Endothelial cell of umbilical vein (primary cell): ENCODE data around the gene LYPD4. TPM values are rescaled to one million over a fixed set of nuclear protein-coding genes. Genes with fewer than 3 reads are reported as not detected.

Experiments
- BruUV-seq: library from RNA; stranded (reverse); fragments of 400-500 nt; replicated peaks from 2 replicates; lab custom pipeline; 2021; lab: Mats Ljungman, UMichigan
- CTCF ChIA-PET: fragments of 300-600, 350-600 bp; sonication (Branson Sonifier 250); formaldehyde crosslinking; loops from one replicate; lab custom pipeline; 2021; ENCODE audit warnings: antibody characterized with exemption, inconsistent platforms; lab: Charles Lee
- POLR2A ChIA-PET: fragments of 300-600, 350-600 bp; sonication (Branson Sonifier 250); formaldehyde crosslinking; loops from one replicate; lab custom pipeline; 2021; ENCODE audit warnings: antibody characterized with exemption, inconsistent platforms; lab: Charles Lee
- DNase-seq: peaks from one replicate; pipeline ENCODE4 v3.0.0-alpha.2; 2011; ENCODE audit warnings: low read depth, low spot score
- FAIRE-seq: peaks from 2 replicates; lab custom pipeline; 2011; peaks lifted over from hg19 to GRCh38; lab: Jason Lieb, UNC
- H2AFZ ChIP-seq: 2 replicates; pipeline ENCODE4 v1.6.0; 2012; ENCODE audit warnings: low read depth, low read length, control low read depth, inconsistent platforms
- H3K27ac ChIP-seq: 2 replicates; pipeline ENCODE4 v1.5.1; 2011; ENCODE audit warnings: low read depth, mild to moderate bottlenecking, control low read depth, low read length, moderate library complexity; ENCODE audit not compliant: insufficient read depth
- H3K27me3 ChIP-seq, 2 experiments: 2 replicates each; pipeline versions ENCODE4 v1.6.0 to v1.6.1; 2011; ENCODE audit warnings: low read length in 2 of 2, mixed read lengths in 1 of 2; ENCODE audit not compliant: control insufficient read depth in 2 of 2, insufficient read depth in 2 of 2
- H3K36me3 ChIP-seq, 2 experiments: 2 replicates in 1 of 2; 3 replicates in 1 of 2; pipeline ENCODE4 v1.5.1; 2011; ENCODE audit warnings: low read length in 2 of 2, mild to moderate bottlenecking in 1 of 2, moderate library complexity in 1 of 2; ENCODE audit not compliant: control insufficient read depth in 2 of 2, insufficient read depth in 2 of 2; ENCODE audit errors: extremely low read depth in 1 of 2
- H3K4me1 ChIP-seq: 3 replicates; pipeline ENCODE4 v1.5.1; 2011; ENCODE audit warnings: mild to moderate bottlenecking, low read length; ENCODE audit not compliant: control insufficient read depth, insufficient read depth; ENCODE audit errors: extremely low read depth
- H3K4me2 ChIP-seq: 2 replicates; pipeline ENCODE4 v1.6.1; 2011; ENCODE audit warnings: low read length, control low read depth, mixed read lengths; ENCODE audit not compliant: insufficient read depth
- H3K4me3 ChIP-seq, 3 experiments: fragments of 200-600 bp in 1 of 3; sonication (generic), shearing (Covaris generic) in 1 of 3; replicated peaks in 1 of 3; 2 replicates each; pipeline ENCODE4 v1.5.1; 2011 to 2016; ENCODE audit warnings: control low read depth in 3 of 3, low read length in 3 of 3, mild to moderate bottlenecking in 2 of 3, inconsistent platforms in 1 of 3, low read depth in 1 of 3, moderate library complexity in 1 of 3; ENCODE audit not compliant: insufficient read depth in 1 of 3
- H3K79me2 ChIP-seq: 2 replicates; pipeline ENCODE4 v1.6.0; 2012; ENCODE audit warnings: low read length, inconsistent platforms; ENCODE audit not compliant: control insufficient read depth, insufficient read depth
- H3K9ac ChIP-seq: replicated peaks from 2 replicates; pipeline ENCODE3; 2011; ENCODE audit warnings: low read length, control low read depth; ENCODE audit not compliant: insufficient read depth; ENCODE audit errors: extremely low read depth
- H3K9me1 ChIP-seq: replicated peaks from 3 replicates; pipeline ENCODE4 v1.6.0; 2011; ENCODE audit warnings: mild to moderate bottlenecking, low read length; ENCODE audit not compliant: control insufficient read depth, insufficient read depth; ENCODE audit errors: extremely low read depth
- H3K9me3 ChIP-seq: replicated peaks from 2 replicates; pipeline ENCODE4 v1.5.1; 2012; ENCODE audit warnings: low read length, inconsistent platforms; ENCODE audit not compliant: control insufficient read depth, insufficient read depth
- H4K20me1 ChIP-seq: replicated peaks from 2 replicates; pipeline ENCODE3; 2011; ENCODE audit warnings: mild to moderate bottlenecking, low read length; ENCODE audit not compliant: control insufficient read depth, insufficient read depth; ENCODE audit errors: extremely low read depth
- CTCF ChIP-seq, 2 donors: IDR thresholded peaks; 1 replicate in 1 of 2; 2 replicates in 1 of 2; pipeline ENCODE4 v1.5.1; 2011; ENCODE audit warnings: low read length in 2 of 2, mild to moderate bottlenecking in 2 of 2, moderate library complexity in 2 of 2, control low read depth in 1 of 2, inconsistent platforms in 1 of 2, low read depth in 1 of 2; ENCODE audit not compliant: insufficient read depth in 1 of 2; ENCODE audit errors: extremely low read depth in 1 of 2
- EZH2 ChIP-seq: IDR thresholded peaks from 2 replicates; pipeline ENCODE4 v1.6.1; 2012; ENCODE audit warnings: borderline replicate concordance, low read depth, mild to moderate bottlenecking, moderate library complexity, low read length, inconsistent platforms; ENCODE audit not compliant: severe bottlenecking
- FOS ChIP-seq: IDR thresholded peaks from 2 replicates; pipeline ENCODE4 v1.6.1; 2011; ENCODE audit warnings: mild to moderate bottlenecking, low read length, moderate library complexity, borderline replicate concordance; ENCODE audit not compliant: insufficient read depth
- GATA2 ChIP-seq: IDR thresholded peaks from 2 replicates; pipeline ENCODE4 v1.7.0; 2011; ENCODE audit warnings: low read depth, mild to moderate bottlenecking, moderate library complexity, mixed read lengths, low read length; ENCODE audit not compliant: insufficient read length, insufficient read depth
- JUN ChIP-seq: IDR thresholded peaks from 2 replicates; pipeline ENCODE4 v1.6.1; 2011; ENCODE audit warnings: borderline replicate concordance, low read depth; ENCODE audit not compliant: insufficient read length, insufficient read depth
- POLR2AphosphoS5 ChIP-seq: IDR thresholded peaks from 2 replicates; pipeline ENCODE4 v1.6.1; 2012; ENCODE audit warnings: low read depth, mild to moderate bottlenecking, control low read depth, low read length, moderate library complexity; ENCODE audit not compliant: insufficient read depth
- dilution Hi-C: fragments of 300-500 bp; cut with MboI; formaldehyde crosslinking; loops from one replicate; pipeline ENCODE4 v1.15.0; 2019; ENCODE audit warnings: low sequenced_read_pairs; ENCODE audit not compliant: extremely low pct_ligation_motif_present
- intact Hi-C: fragments of 100-400 bp; cut with micrococcal nuclease; formaldehyde crosslinking; loops from one replicate; pipeline ENCODE4 v1.10.0; 2022
- polyA plus RNA-seq, 4 experiments: library from polyadenylated mRNA; depleted of rRNA in 3 of 4; stranded (reverse) in 3 of 4; unstranded in 1 of 4; fragments of >200 nt; gene quantifications; 2 replicates each; pipeline versions ENCODE4 v1.2.1 to v1.2.3, GENCODE V29; 2011 to 2012; ENCODE audit warnings: missing spikeins in 1 of 4
- total RNA-seq: library from RNA; stranded (reverse); gene quantifications from 2 replicates; pipeline ENCODE4 v1.2.3, GENCODE V29; 2021

The LYPD4 gene
- total and polyA plus RNA-seq, 2 donors (not counting 3 experiments of a cell fraction or from before 2014, with no cell fraction given), result not detected

- no peak overlapping the region for H3K9ac ChIP-seq
- intact Hi-C loops (no loop called here), dilution Hi-C loops (no loop called here)
- DNase-seq (no peak), FAIRE-seq (no peak)
- H3K4me3 ChIP-seq, result no peak overlapping the region
- ChIA-PET POLR2A (no interaction called here), CTCF (interaction anchor here (1.4 kb wide), 1 partner anchor 56 kb away, joined by 3 read pairs; no protein-coding TSS in a partner anchor)
- H3K27me3 ChIP-seq, result peaks cover 17 to 28% of the 10 kb centered on the region in 2 experiments
- H3K27ac ChIP-seq, result no peak overlapping the region
- H3K4me2 ChIP-seq, result no peak overlapping the region
- TF ChIP-seq JUN (no peak), POLR2AphosphoS5 (no peak), GATA2 (no peak), FOS (no peak), CTCF (IDR thresholded peaks at IDR 0.05; ENCODE audit: extremely low read depth in 1 of 2, insufficient read depth in 1 of 2, low read depth in 1 of 2, low read length in 2 of 2) (no peak), EZH2 (no peak)
- no peaks in the 10 kb centered on the region for H3K9me3 ChIP-seq
- H3K79me2 ChIP-seq, result no peaks in the 10 kb centered on the region
- no TSS peak for BruUV-seq
- no peaks in the 10 kb centered on the region for H4K20me1 ChIP-seq
- no peaks in the 10 kb centered on the region for H3K9me1 ChIP-seq
- no peaks in the 10 kb centered on the region for H3K4me1 ChIP-seq
- no peak overlapping the region for H2AFZ ChIP-seq
- no peaks in the 10 kb centered on the region for H3K36me3 ChIP-seq
Observed at GRCh38 chr19:41848666-41849065, 4.2 kb upstream of the LYPD4 start.
